AG04450 (cell line): Measurements from ENCODE around the gene DNMT3B. TPM values are rescaled to one million over a fixed set of nuclear protein-coding genes. Genes with fewer than 3 reads are reported as not detected.

ENCODE experiments used
- CTCF ChIA-PET: fragments of 300-600, 350-600 bp; formaldehyde crosslinking; extraction: SDS; loops from one replicate; lab custom pipeline; 2022; ENCODE audit warnings: antibody characterized with exemption, inconsistent platforms; lab: Charles Lee
- POLR2A ChIA-PET: fragments of 350-600 bp; formaldehyde crosslinking; extraction: SDS; loops from one replicate; lab custom pipeline; 2021; ENCODE audit warnings: antibody characterized with exemption, inconsistent platforms; lab: Yijun Ruan, JAX
- DNase-seq: peaks from one replicate; pipeline ENCODE4 v3.0.0-alpha.2; 2011; ENCODE audit warnings: low read depth, low spot score
- H3K27ac ChIP-seq: one replicate; pipeline ENCODE4 v1.5.1; 2012; ENCODE audit warnings: low read depth, low read length, control low read depth
- H3K27me3 ChIP-seq: one replicate; pipeline ENCODE4 v1.6.0; 2012; ENCODE audit warnings: low read length; ENCODE audit not compliant: control insufficient read depth, insufficient read depth
- H3K4me3 ChIP-seq: 2 replicates; pipeline ENCODE4 v1.5.1; 2011; ENCODE audit warnings: mild to moderate bottlenecking, low read depth, low read length, control low read depth
- H3K9me3 ChIP-seq: 2 replicates; pipeline ENCODE4 v1.5.1; 2012; ENCODE audit warnings: low read length; ENCODE audit not compliant: control insufficient read depth, insufficient read depth
- polyA plus RNA-seq: library from polyadenylated mRNA; depleted of rRNA; stranded (reverse); fragments of >200 nt; gene quantifications from 2 replicates; pipeline ENCODE4 v1.2.3, GENCODE V29; 2011
- TF ChIP-seq, protein P1 (sequence below): IDR thresholded peaks from 2 replicates; pipeline ENCODE4 v1.5.1; 2011; ENCODE audit warnings: low read depth, low read length, control low read depth, inconsistent platforms

The DNMT3B gene
- polyA plus RNA-seq, 1 experiment: 1.8 TPM

DNA sequence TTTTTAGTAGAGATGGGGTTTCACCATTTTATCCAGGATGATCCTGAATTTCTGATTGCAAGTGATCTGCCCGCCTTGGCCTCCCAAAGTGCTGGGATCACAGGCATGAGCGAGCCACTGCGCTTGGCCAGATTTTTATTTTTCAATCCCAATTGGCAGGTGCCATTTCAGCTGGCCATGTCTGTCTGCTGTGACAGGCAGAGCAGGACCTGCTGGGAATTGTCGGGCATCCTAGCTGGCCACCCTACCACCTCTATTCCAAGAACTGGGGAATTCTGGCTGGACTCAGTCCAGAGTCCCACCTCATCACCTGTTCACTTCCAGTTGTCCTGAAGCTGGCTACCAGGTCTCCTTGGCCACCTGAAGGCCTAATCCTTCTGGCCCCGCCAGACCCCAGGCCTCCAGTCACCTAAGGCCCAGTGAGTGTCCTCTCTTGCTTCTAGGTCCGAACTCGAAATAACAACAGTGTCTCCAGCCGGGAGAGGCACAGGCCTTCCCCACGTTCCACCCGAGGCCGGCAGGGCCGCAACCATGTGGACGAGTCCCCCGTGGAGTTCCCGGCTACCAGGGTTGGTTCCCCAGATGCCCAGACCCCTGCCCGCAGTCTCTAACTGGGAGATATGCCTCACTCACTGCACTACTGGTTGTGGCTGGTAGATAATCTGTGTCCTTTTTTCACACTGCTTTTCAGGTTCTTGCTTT lies 24.0 kb downstream of the DNMT3B start:
- H3K27me3 ChIP-seq: no peaks in the 10 kb centered on the region
- ChIA-PET POLR2A (no interaction called here), CTCF (interaction anchor here (3.0 kb wide), 1 partner anchor 8 kb away, joined by 20 read pairs; no protein-coding TSS in a partner anchor)

GRCh38 chr20:32787168-32787567 lies 25.0 kb downstream of the DNMT3B start:
- Histone ChIP-seq H3K4me3 (no peak overlapping the region), H3K27me3 (no peaks in the 10 kb centered on the region), H3K27ac (no peak overlapping the region), H3K9me3 (no peaks in the 10 kb centered on the region)
- ChIA-PET POLR2A (no interaction called here), CTCF (interaction anchor here (0.6 to 3.0 kb wide), 2 partner anchors 9 to 158 kb away, joined by 3 to 20 read pairs; no protein-coding TSS in a partner anchor)
- TF ChIP-seq, protein P1, sequence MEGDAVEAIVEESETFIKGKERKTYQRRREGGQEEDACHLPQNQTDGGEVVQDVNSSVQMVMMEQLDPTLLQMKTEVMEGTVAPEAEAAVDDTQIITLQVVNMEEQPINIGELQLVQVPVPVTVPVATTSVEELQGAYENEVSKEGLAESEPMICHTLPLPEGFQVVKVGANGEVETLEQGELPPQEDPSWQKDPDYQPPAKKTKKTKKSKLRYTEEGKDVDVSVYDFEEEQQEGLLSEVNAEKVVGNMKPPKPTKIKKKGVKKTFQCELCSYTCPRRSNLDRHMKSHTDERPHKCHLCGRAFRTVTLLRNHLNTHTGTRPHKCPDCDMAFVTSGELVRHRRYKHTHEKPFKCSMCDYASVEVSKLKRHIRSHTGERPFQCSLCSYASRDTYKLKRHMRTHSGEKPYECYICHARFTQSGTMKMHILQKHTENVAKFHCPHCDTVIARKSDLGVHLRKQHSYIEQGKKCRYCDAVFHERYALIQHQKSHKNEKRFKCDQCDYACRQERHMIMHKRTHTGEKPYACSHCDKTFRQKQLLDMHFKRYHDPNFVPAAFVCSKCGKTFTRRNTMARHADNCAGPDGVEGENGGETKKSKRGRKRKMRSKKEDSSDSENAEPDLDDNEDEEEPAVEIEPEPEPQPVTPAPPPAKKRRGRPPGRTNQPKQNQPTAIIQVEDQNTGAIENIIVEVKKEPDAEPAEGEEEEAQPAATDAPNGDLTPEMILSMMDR: no peak
- DNase-seq: no peak

More for the DNA sequence above, 24.0 kb downstream of the DNMT3B start:
- no peaks in the 10 kb centered on the region for H3K9me3 ChIP-seq
- no peak overlapping the region for H3K27ac ChIP-seq
- TF ChIP-seq, protein P1: no peak
- no peak for DNase-seq
- no peak overlapping the region for H3K4me3 ChIP-seq

- Histone ChIP-seq H3K9me3 (no peaks in the 10 kb centered on the region), H3K4me3 (no peak overlapping the region), H3K27me3 (no peaks in the 10 kb centered on the region), H3K27ac (no peak overlapping the region)
- ChIA-PET CTCF (interaction anchor here (0.5 to 3.7 kb wide), 36 partner anchors 8 to 510 kb away, joined by 3 to 82 read pairs (median 4); partner anchors contain the start of genes C20orf203 and SUN5), POLR2A (interaction anchor here (0.5 kb wide), 2 partner anchors 42 to 192 kb away, joined by 3 read pairs; no protein-coding TSS in a partner anchor)
- TF ChIP-seq, protein P1: peak; percentile 99
- DNase-seq: peak; percentile 41
Observed at GRCh38 chr20:32789896-32790750, 27.9 kb downstream of the DNMT3B start.

- Histone ChIP-seq H3K27me3 (no peaks in the 10 kb centered on the region), H3K27ac (no peak overlapping the region), H3K9me3 (no peaks in the 10 kb centered on the region), H3K4me3 (no peak overlapping the region)
- DNase-seq: no peak
- TF ChIP-seq, protein P1: no peak
- ChIA-PET POLR2A (no interaction called here), CTCF (interaction anchor here (0.7 to 3.7 kb wide), 19 partner anchors 8 to 305 kb away, joined by 3 to 82 read pairs (median 6); partner anchors contain the start of genes C20orf203 and SUN5)
Observed at GRCh38 chr20:32790751-32791057, 28.5 kb downstream of the DNMT3B start.
